H1 (cell line): Measurements from ENCODE around the gene JAG1. TPM values are rescaled to one million over a fixed set of nuclear protein-coding genes. Genes with fewer than 3 reads are reported as not detected.
A peak's percentile ranks its signal among the peaks of the same experiment; 100 is the strongest.

ENCODE experiments used
- CTCF ChIA-PET: fragments of 300-600 bp; sonication (Branson Sonifier 250); formaldehyde crosslinking; loops from one replicate; lab custom pipeline; 2021; ENCODE audit not compliant: partially characterized antibody; lab: Charles Lee
- POLR2A ChIA-PET: fragments of 300-600 bp; sonication (Branson Sonifier 250); formaldehyde crosslinking; loops from one replicate; lab custom pipeline; 2021; ENCODE audit warnings: inconsistent platforms; ENCODE audit not compliant: partially characterized antibody; lab: Charles Lee
- DNase-seq, 2 experiments: peaks; one replicate each; pipeline versions ENCODE4 v3.0.0 to v3.0.0-alpha.2; 2010 to 2022; ENCODE audit warnings: low spot score in 2 of 2, low read depth in 1 of 2, mixed read lengths in 1 of 2
- FAIRE-seq: peaks from 2 replicates; lab custom pipeline; 2011; peaks lifted over from hg19 to GRCh38; lab: Jason Lieb, UNC
- H2AFZ ChIP-seq: 2 replicates; pipeline ENCODE4 v1.8.1; 2012; ENCODE audit warnings: low read length, inconsistent platforms
- H2AK5ac ChIP-seq: 2 replicates; pipeline ENCODE4 v1.6.1; 2013; ENCODE audit warnings: low read depth, low read length
- H2BK120ac ChIP-seq: replicated peaks from 2 replicates; pipeline ENCODE3; 2013; ENCODE audit warnings: low read depth, low read length, inconsistent platforms
- H2BK12ac ChIP-seq: 2 replicates; pipeline ENCODE4 v1.6.1; 2013; ENCODE audit warnings: low read depth, low read length
- H2BK15ac ChIP-seq: 2 replicates; pipeline ENCODE4 v1.6.1; 2013; ENCODE audit warnings: low read length
- H2BK20ac ChIP-seq: 2 replicates; pipeline ENCODE4 v1.6.1; 2013; ENCODE audit warnings: low read length
- H2BK5ac ChIP-seq: 2 replicates; pipeline ENCODE4 v1.6.1; 2013; ENCODE audit warnings: low read depth, low read length
- H3K14ac ChIP-seq: 2 replicates; pipeline ENCODE4 v1.6.1; 2013; ENCODE audit warnings: inconsistent platforms; ENCODE audit not compliant: insufficient read length
- H3K18ac ChIP-seq: 2 replicates; pipeline ENCODE4 v1.6.1; 2013; ENCODE audit warnings: low read length; ENCODE audit errors: extremely low read depth
- H3K23ac ChIP-seq: 2 replicates; pipeline ENCODE4 v1.6.1; 2013; ENCODE audit warnings: inconsistent platforms; ENCODE audit not compliant: insufficient read length
- H3K23me2 ChIP-seq: 2 replicates; pipeline ENCODE4 v1.6.1; 2013; ENCODE audit warnings: low read depth, low read length
- H3K27ac ChIP-seq: 2 replicates; pipeline ENCODE4 v1.6.1; 2011; ENCODE audit warnings: low read depth, low read length, inconsistent platforms
- H3K27me3 ChIP-seq, 4 experiments: replicated peaks in 1 of 4; 1 replicate in 1 of 4; 2 replicates in 3 of 4; pipeline versions ENCODE4 v1.6.1 to v1.8.1; 2011 to 2013; ENCODE audit warnings: low read length in 3 of 4, mild to moderate bottlenecking in 3 of 4, inconsistent platforms in 2 of 4, mixed read lengths in 2 of 4, moderate library complexity in 1 of 4; ENCODE audit not compliant: control insufficient read depth in 3 of 4, insufficient read depth in 3 of 4; ENCODE audit errors: extremely low read depth in 1 of 4
- H3K36me3 ChIP-seq, 4 experiments: 2 replicates each; pipeline versions ENCODE4 v1.6.1 to v1.8.1; 2011 to 2013; ENCODE audit warnings: mild to moderate bottlenecking in 4 of 4, low read length in 3 of 4, moderate library complexity in 2 of 4, control low read depth in 1 of 4, inconsistent platforms in 1 of 4; ENCODE audit not compliant: insufficient read depth in 4 of 4, control insufficient read depth in 2 of 4
- H3K4ac ChIP-seq: replicated peaks from 2 replicates; pipeline ENCODE3; 2013; ENCODE audit warnings: low read length, low read depth, mixed read lengths, inconsistent platforms; ENCODE audit not compliant: insufficient read length
- H3K4me1 ChIP-seq, 4 experiments: replicated peaks in 1 of 4; 1 replicate in 1 of 4; 2 replicates in 3 of 4; pipeline versions ENCODE4 v1.6.1 to v1.8.1; 2011 to 2013; ENCODE audit warnings: low read length in 3 of 4, inconsistent platforms in 2 of 4, mixed read lengths in 1 of 4; ENCODE audit not compliant: insufficient read depth in 4 of 4, control insufficient read depth in 3 of 4
- H3K4me2 ChIP-seq, 2 experiments: 2 replicates each; pipeline versions ENCODE4 v1.6.1 to v1.8.1; 2011 to 2013; ENCODE audit warnings: low read depth in 2 of 2, low read length in 2 of 2, control low read depth in 1 of 2, inconsistent platforms in 1 of 2, mild to moderate bottlenecking in 1 of 2; ENCODE audit not compliant: insufficient read depth in 1 of 2
- H3K4me3 ChIP-seq, 4 experiments: fragments of 200-600, 300-600 bp in 1 of 4; sonication (generic), shearing (Covaris generic), sonication (Bioruptor Twin) in 1 of 4; 2 replicates each; pipeline versions ENCODE4 v1.5.1 to v1.8.1; 2011 to 2016; ENCODE audit warnings: low read length in 4 of 4, low read depth in 3 of 4, control low read depth in 2 of 4, inconsistent platforms in 2 of 4, mild to moderate bottlenecking in 2 of 4, mixed read lengths in 1 of 4, moderate library complexity in 1 of 4; ENCODE audit not compliant: insufficient read depth in 2 of 4; ENCODE audit errors: extremely low read depth in 1 of 4
- H3K56ac ChIP-seq: replicated peaks from 2 replicates; pipeline ENCODE3; 2013; ENCODE audit warnings: low read depth, mild to moderate bottlenecking, mixed read lengths, low read length, inconsistent platforms; ENCODE audit not compliant: insufficient read length
- H3K79me1 ChIP-seq: 2 replicates; pipeline ENCODE4 v1.6.1; 2013; ENCODE audit warnings: low read depth, low read length, control low read depth
- H3K79me2 ChIP-seq, 2 experiments: 2 replicates each; pipeline versions ENCODE4 v1.6.1 to v1.8.1; 2012 to 2013; ENCODE audit warnings: low read length in 2 of 2, mild to moderate bottlenecking in 2 of 2, inconsistent platforms in 1 of 2; ENCODE audit not compliant: insufficient read depth in 2 of 2, control insufficient read depth in 1 of 2
- H3K9ac ChIP-seq, 4 experiments: replicated peaks in 1 of 4; 1 replicate in 1 of 4; 2 replicates in 3 of 4; pipeline versions ENCODE4 v1.6.1 to v1.8.1; 2011 to 2013; ENCODE audit warnings: low read depth in 3 of 4, low read length in 3 of 4, control low read depth in 2 of 4, mild to moderate bottlenecking in 2 of 4, moderate library complexity in 2 of 4, inconsistent platforms in 1 of 4; ENCODE audit errors: extremely low read depth in 1 of 4
- H3K9me3 ChIP-seq, 2 experiments: 2 replicates each; pipeline versions ENCODE4 v1.6.1 to v1.8.1; 2012 to 2013; ENCODE audit warnings: mild to moderate bottlenecking in 2 of 2, moderate library complexity in 2 of 2, control low read depth in 1 of 2, inconsistent platforms in 1 of 2, low read depth in 1 of 2, low read length in 1 of 2, mixed read lengths in 1 of 2; ENCODE audit not compliant: insufficient read depth in 2 of 2
- H4K20me1 ChIP-seq, 2 experiments: replicated peaks in 1 of 2; 2 replicates each; pipeline versions ENCODE3 to v1.8.1; 2011 to 2013; ENCODE audit warnings: inconsistent platforms in 2 of 2, low read length in 2 of 2, mild to moderate bottlenecking in 1 of 2; ENCODE audit not compliant: insufficient read depth in 2 of 2, control insufficient read depth in 1 of 2
- H4K5ac ChIP-seq: 2 replicates; pipeline ENCODE4 v1.6.1; 2013; ENCODE audit warnings: low read length, low read depth, mixed read lengths, inconsistent platforms; ENCODE audit not compliant: insufficient read length
- H4K8ac ChIP-seq: 2 replicates; pipeline ENCODE4 v1.8.0; 2013; ENCODE audit warnings: mild to moderate bottlenecking, moderate library complexity, low read length, inconsistent platforms; ENCODE audit not compliant: insufficient read depth; ENCODE audit errors: extremely low read depth
- H4K91ac ChIP-seq: replicated peaks from 2 replicates; pipeline ENCODE3; 2013; ENCODE audit warnings: low read length, mixed read lengths, inconsistent platforms; ENCODE audit not compliant: insufficient read length
- EP300 ChIP-seq, 2 experiments: IDR thresholded peaks; 1 replicate in 1 of 2; 2 replicates in 1 of 2; pipeline ENCODE4 v1.6.1; 2011 to 2012; ENCODE audit warnings: low read depth in 2 of 2, low read length in 2 of 2, mild to moderate bottlenecking in 2 of 2, borderline replicate concordance in 1 of 2, inconsistent platforms in 1 of 2, moderate library complexity in 1 of 2
- MAFK ChIP-seq: IDR thresholded peaks from 2 replicates; pipeline ENCODE4 v1.6.1; 2012; ENCODE audit warnings: low read depth, mild to moderate bottlenecking, improper control_type of control experiment, low read length
- NRF1 ChIP-seq: IDR thresholded peaks from 2 replicates; pipeline ENCODE4 v1.6.1; 2011; ENCODE audit warnings: mild to moderate bottlenecking, low read depth, low read length, improper control_type of control experiment
- RAD21 ChIP-seq, 2 experiments: IDR thresholded peaks in 1 of 2; conservative IDR thresholded peaks in 1 of 2; 2 replicates each; pipeline ENCODE4 v1.6.1; 2011; ENCODE audit warnings: low read depth in 2 of 2, low read length in 2 of 2, improper control_type of control experiment in 1 of 2, inconsistent platforms in 1 of 2, mild to moderate bottlenecking in 1 of 2, moderate library complexity in 1 of 2
- RFX5 ChIP-seq: IDR thresholded peaks from 2 replicates; pipeline ENCODE4 v1.6.1; 2011; ENCODE audit warnings: low read depth, low read length, improper control_type of control experiment, borderline replicate concordance
- SP2 ChIP-seq: IDR thresholded peaks from 2 replicates; pipeline ENCODE4 v1.6.1; 2012; ENCODE audit warnings: mild to moderate bottlenecking, low read length, inconsistent platforms
- WGBS, 2 experiments: shearing (Covaris generic) in 1 of 2; methylation state at CpG; one replicate each; pipeline versions ENCODE4 v1.1.6 to v1.1.7; 2013 to 2015; ENCODE audit warnings: low lambda C conversion rate in 2 of 2, mixed read lengths in 2 of 2, inconsistent platforms in 1 of 2, low coverage in 1 of 2, missing lambda C conversion rate in 1 of 2; ENCODE audit not compliant: insufficient replicate concordance in 2 of 2, insufficient coverage in 1 of 2, insufficient read length in 1 of 2; ENCODE audit errors: extremely low coverage in 1 of 2, missing lambda C conversion rate in 1 of 2; 5-methylcytosine and 5-hydroxymethylcytosine counted together
- polyA plus RNA-seq, 7 experiments: library from polyadenylated mRNA; depleted of rRNA in 3 of 7; stranded (reverse) in 5 of 7; unstranded in 2 of 7; fragments of >200 nt in 5 of 7; fragments of 200-250 nt in 2 of 7; gene quantifications; 1 replicate in 5 of 7; 2 replicates in 1 of 7; 4 replicates in 1 of 7; pipeline versions ENCODE4 v1.2.1 to v1.2.3, GENCODE V29; 2011 to 2013; ENCODE audit warnings: missing spikeins in 2 of 7, mixed read lengths in 2 of 7
- total RNA-seq: library from RNA; stranded (reverse); fragmentation: NEBNext Ultra II Directional; extraction: Animal tissue kit (Norgen Biotek cat#: 25700); gene quantifications from 2 replicates; pipeline ENCODE4 v1.2.1, GENCODE V29; 2021
- TF ChIP-seq, protein P1 (sequence below): IDR thresholded peaks from 2 replicates; pipeline ENCODE4 v1.6.1; 2011; ENCODE audit warnings: low read length, improper control_type of control experiment
- TF ChIP-seq, protein P2 (sequence below), 3 experiments: IDR thresholded peaks; 1 replicate in 2 of 3; 2 replicates in 1 of 3; pipeline versions ENCODE4 v1.5.1 to v1.6.1; 2011; ENCODE audit warnings: low read length in 3 of 3, mild to moderate bottlenecking in 3 of 3, inconsistent platforms in 2 of 3, low read depth in 1 of 3, moderate library complexity in 1 of 3; ENCODE audit not compliant: insufficient read depth in 1 of 3; ENCODE audit errors: control extremely low read depth in 1 of 3

The JAG1 gene
- total and polyA plus RNA-seq, 2 of the 8 experiments (the other 6 are each of a cell fraction or from before 2014, with no cell fraction given) = 13.5 to 27.3 TPM

DNA sequence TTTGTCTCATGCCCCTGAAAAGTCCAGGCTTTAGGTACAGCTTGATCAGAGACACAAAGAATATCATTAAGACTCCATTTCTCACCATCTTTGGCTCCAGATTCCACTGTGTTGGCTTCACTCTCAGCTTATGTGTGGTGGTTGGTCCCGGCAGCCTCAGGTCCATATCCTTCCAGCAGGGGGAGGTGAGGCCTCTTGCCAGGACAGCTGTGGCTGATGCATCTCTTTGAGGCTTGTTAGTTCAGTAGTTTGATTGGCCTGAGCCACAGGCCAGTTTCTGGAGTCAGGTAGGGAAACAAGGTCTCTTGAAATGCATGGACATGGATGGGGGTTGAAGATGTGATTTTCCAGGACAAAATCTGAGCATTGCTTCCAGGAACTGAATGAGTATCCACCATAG lies 62.4 kb downstream of the JAG1 start:
- Histone ChIP-seq H2BK20ac (no peak overlapping the region), H4K20me1 (no peaks in the 10 kb centered on the region), H2AFZ (no peak overlapping the region), H2BK5ac (no peak overlapping the region), H3K23me2 (no peaks in the 10 kb centered on the region), H2BK15ac (no peak overlapping the region), H3K4me1 (no peaks in the 10 kb centered on the region), H3K36me3 (no peaks in the 10 kb centered on the region; a peak in 1 of 8 replicates), H3K4me2 (no peak overlapping the region), H3K79me2 (no peaks in the 10 kb centered on the region), H3K14ac (no peak overlapping the region), H3K27me3 (no peaks in the 10 kb centered on the region), H3K9me3 (no peaks in the 10 kb centered on the region), H3K18ac (no peak overlapping the region), H2BK120ac (no peak overlapping the region), H3K27ac (no peak overlapping the region), H4K5ac (no peak overlapping the region), H2BK12ac (no peak overlapping the region), H4K91ac (no peak overlapping the region), H3K56ac (no peak overlapping the region), H3K9ac (no peak overlapping the region), H3K4me3 (no peak overlapping the region), H2AK5ac (no peak overlapping the region), H3K23ac (no peak overlapping the region), H4K8ac (no peak overlapping the region), H3K4ac (no peak overlapping the region), H3K79me1 (no peaks in the 10 kb centered on the region; the same call in 1 of the 2 replicates)
- CTCF ChIA-PET = interaction anchor here (0.7 to 1.4 kb wide), 16 partner anchors 10 to 1349 kb away, joined by 3 to 9 read pairs (median 3); no protein-coding TSS in a partner anchor
- POLR2A ChIA-PET = no interaction called here
- peak in 1 of 2 experiments; percentile 77 for DNase-seq
- FAIRE-seq = no peak
- TF ChIP-seq SP2 = no peak
- TF ChIP-seq RFX5 = no peak
- TF ChIP-seq MAFK = no peak
- no peak for TF ChIP-seq NRF1
- TF ChIP-seq, protein P1, sequence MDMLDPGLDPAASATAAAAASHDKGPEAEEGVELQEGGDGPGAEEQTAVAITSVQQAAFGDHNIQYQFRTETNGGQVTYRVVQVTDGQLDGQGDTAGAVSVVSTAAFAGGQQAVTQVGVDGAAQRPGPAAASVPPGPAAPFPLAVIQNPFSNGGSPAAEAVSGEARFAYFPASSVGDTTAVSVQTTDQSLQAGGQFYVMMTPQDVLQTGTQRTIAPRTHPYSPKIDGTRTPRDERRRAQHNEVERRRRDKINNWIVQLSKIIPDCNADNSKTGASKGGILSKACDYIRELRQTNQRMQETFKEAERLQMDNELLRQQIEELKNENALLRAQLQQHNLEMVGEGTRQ = no peak
- TF ChIP-seq EP300 (IDR thresholded peaks at IDR 0.05; ENCODE audit: borderline replicate concordance in 1 of 2, low read depth in 2 of 2, low read length in 2 of 2) = peak in 1 of 2 experiments; percentile 94; a peak in 1 of 3 replicates
- TF ChIP-seq, protein P2, sequence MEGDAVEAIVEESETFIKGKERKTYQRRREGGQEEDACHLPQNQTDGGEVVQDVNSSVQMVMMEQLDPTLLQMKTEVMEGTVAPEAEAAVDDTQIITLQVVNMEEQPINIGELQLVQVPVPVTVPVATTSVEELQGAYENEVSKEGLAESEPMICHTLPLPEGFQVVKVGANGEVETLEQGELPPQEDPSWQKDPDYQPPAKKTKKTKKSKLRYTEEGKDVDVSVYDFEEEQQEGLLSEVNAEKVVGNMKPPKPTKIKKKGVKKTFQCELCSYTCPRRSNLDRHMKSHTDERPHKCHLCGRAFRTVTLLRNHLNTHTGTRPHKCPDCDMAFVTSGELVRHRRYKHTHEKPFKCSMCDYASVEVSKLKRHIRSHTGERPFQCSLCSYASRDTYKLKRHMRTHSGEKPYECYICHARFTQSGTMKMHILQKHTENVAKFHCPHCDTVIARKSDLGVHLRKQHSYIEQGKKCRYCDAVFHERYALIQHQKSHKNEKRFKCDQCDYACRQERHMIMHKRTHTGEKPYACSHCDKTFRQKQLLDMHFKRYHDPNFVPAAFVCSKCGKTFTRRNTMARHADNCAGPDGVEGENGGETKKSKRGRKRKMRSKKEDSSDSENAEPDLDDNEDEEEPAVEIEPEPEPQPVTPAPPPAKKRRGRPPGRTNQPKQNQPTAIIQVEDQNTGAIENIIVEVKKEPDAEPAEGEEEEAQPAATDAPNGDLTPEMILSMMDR (IDR thresholded peaks at IDR 0.05; ENCODE audit: control extremely low read depth in 1 of 3, insufficient read depth in 1 of 3, low read depth in 1 of 3, low read length in 3 of 3) = peak; percentile 72 to 89 (median 80)
- peak; percentile 87 to 88 for TF ChIP-seq RAD21 (IDR thresholded peaks at IDR 0.05 in 1 of 2, conservative IDR thresholded peaks at IDR 0.05 in 1 of 2; ENCODE audit: low read depth in 2 of 2, low read length in 2 of 2)
- 67% methylated on average over 1 of the region's 1 CpG; no CpG with 5 or more reads in 1 of the 2 experiments for WGBS, 2 experiments
